Fibroblast of skin of left quadriceps (primary cell): ENCODE data around the gene RPL29.

Experiments used
- DNase-seq, 2 experiments: peaks; one replicate each; pipeline ENCODE4 v3.0.0-alpha.2; 2013; ENCODE audit warnings: low read depth in 2 of 2

The RPL29 gene

GRCh38 chr3:51945926-51946705 is 49.6 kb downstream of the RPL29 start:
- DNase-seq = no peak

DNA sequence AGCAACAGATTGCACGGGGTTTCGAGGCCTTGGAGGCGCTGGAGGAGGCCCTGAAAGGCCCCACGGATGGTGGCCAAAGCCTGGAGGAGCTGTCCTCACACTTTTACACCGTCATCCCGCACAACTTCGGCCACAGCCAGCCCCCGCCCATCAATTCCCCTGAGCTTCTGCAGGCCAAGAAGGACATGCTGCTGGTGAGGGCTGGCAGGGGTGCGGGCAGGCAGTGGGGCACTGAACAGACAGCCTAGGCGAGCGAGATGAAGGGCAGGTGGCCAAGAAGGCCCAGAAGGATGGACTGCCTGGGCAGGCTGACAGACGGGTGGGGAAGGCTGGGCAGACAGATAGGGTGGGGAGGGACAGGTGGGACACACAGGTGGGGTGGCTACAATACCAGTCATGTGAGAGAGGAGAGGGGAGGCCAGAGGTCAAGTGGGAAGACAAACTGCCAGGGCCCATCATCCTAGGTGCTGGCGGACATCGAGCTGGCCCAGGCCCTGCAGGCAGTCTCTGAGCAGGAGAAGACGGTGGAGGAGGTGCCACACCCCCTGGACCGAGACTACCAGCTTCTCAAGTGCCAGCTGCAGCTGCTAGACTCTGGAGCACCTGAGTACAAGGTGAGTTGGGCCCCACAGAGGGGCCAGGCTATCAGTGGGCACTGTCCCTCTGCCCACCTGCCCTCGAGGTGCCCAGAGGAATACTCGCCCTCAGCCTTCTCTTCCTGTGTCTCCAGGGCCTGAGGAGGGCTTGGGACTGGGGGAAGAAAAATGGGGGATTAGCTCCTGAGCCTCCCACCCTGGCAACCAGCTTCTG is 50.5 kb downstream of the RPL29 start:
- DNase-seq = no peak

DNA sequence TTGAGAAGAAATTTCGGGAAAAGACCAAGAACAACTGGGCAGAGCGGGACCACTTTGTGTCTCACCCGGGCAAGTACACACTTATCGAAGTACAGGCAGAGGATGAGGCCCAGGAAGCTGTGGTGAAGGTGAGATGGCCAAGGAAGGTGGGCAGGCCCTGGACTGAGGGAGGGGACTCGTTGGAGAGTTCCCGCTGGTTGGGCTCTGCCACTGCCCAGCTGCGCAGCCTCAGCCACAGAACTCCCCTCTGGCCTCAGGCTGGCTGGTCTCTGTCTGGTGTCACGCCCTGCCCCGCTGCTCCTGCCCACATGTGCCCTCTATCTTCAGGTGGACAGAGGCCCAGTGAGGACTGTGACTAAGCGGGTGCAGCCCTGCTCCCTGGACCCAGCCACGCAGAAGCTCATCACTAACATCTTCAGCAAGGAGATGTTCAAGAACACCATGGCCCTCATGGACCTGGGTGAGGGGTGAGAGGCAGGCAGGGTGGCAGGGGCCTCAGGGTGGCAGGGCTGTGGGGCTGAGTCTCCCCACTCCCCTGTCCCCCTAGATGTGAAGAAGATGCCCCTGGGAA is 51.2 kb downstream of the RPL29 start:
- no peak for DNase-seq
